H9 (cell line): ENCODE data around the gene IGFL2. TPM values are rescaled to one million over a fixed set of nuclear protein-coding genes. Genes with fewer than 3 reads are reported as not detected.

Experiments
- DNase-seq: peaks from one replicate; pipeline ENCODE4 v3.0.0-alpha.2; 2017
- H2AFZ ChIP-seq: one replicate; pipeline ENCODE4 v1.6.1; 2013; ENCODE audit warnings: mild to moderate bottlenecking, low read length, control low read depth, moderate library complexity
- H2AK5ac ChIP-seq: 2 replicates; pipeline ENCODE4 v1.6.1; 2013; ENCODE audit warnings: low read length, control low read depth, mixed read lengths; ENCODE audit not compliant: insufficient read length
- H2BK120ac ChIP-seq: one replicate; pipeline ENCODE4 v1.6.1; 2013; ENCODE audit warnings: low read depth, mild to moderate bottlenecking, low read length, control low read depth, inconsistent platforms; ENCODE audit not compliant: poor library complexity, severe bottlenecking
- H2BK12ac ChIP-seq: 2 replicates; pipeline ENCODE4 v1.6.1; 2013; ENCODE audit warnings: low read length, control low read depth, mixed read lengths, low read depth; ENCODE audit not compliant: insufficient read length
- H2BK15ac ChIP-seq: 2 replicates; pipeline ENCODE4 v1.6.1; 2013; ENCODE audit warnings: low read depth, low read length, control low read depth
- H2BK20ac ChIP-seq: one replicate; pipeline ENCODE4 v1.6.1; 2013; ENCODE audit warnings: low read depth, mild to moderate bottlenecking, low read length, control low read depth, inconsistent platforms; ENCODE audit not compliant: poor library complexity, severe bottlenecking
- H2BK5ac ChIP-seq: 2 replicates; pipeline ENCODE4 v1.6.1; 2013; ENCODE audit warnings: low read length, control low read depth, mixed read lengths; ENCODE audit not compliant: insufficient read length
- H3K14ac ChIP-seq: 2 replicates; pipeline ENCODE4 v1.6.1; 2013; ENCODE audit warnings: low read length, control low read depth; ENCODE audit not compliant: insufficient read depth
- H3K18ac ChIP-seq: 2 replicates; pipeline ENCODE4 v1.6.1; 2013; ENCODE audit warnings: low read depth, mild to moderate bottlenecking, mixed read lengths, low read length, control low read depth; ENCODE audit not compliant: insufficient read length
- H3K23ac ChIP-seq: 2 replicates; pipeline ENCODE4 v1.6.1; 2013; ENCODE audit warnings: low read length, control low read depth, mixed read lengths, low read depth; ENCODE audit not compliant: insufficient read length
- H3K23me2 ChIP-seq: 2 replicates; pipeline ENCODE4 v1.6.1; 2013; ENCODE audit warnings: low read depth, mild to moderate bottlenecking, mixed read lengths, low read length, control low read depth; ENCODE audit not compliant: insufficient read length, poor library complexity, severe bottlenecking
- H3K27ac ChIP-seq: 2 replicates; pipeline ENCODE4 v1.5.1; 2013; ENCODE audit warnings: low read length, control low read depth, mixed read lengths, low read depth; ENCODE audit not compliant: insufficient read length
- H3K27me3 ChIP-seq: 2 replicates; pipeline ENCODE4 v1.6.1; 2013; ENCODE audit warnings: low read length, control low read depth, inconsistent platforms; ENCODE audit not compliant: insufficient read depth
- H3K4ac ChIP-seq: 2 replicates; pipeline ENCODE4 v1.6.1; 2013; ENCODE audit warnings: low read depth, mild to moderate bottlenecking, control low read depth, inconsistent platforms, low read length, moderate library complexity
- H3K4me1 ChIP-seq: 2 replicates; pipeline ENCODE4 v1.6.1; 2013; ENCODE audit warnings: low read length, control low read depth, inconsistent platforms; ENCODE audit not compliant: insufficient read depth
- H3K4me2 ChIP-seq: 2 replicates; pipeline ENCODE4 v1.6.1; 2013; ENCODE audit warnings: low read length, control low read depth, mixed read lengths; ENCODE audit not compliant: insufficient read length, insufficient read depth
- H3K56ac ChIP-seq: 2 replicates; pipeline ENCODE4 v1.6.1; 2013; ENCODE audit warnings: low read depth, mild to moderate bottlenecking, mixed read lengths, low read length, control low read depth; ENCODE audit not compliant: insufficient read length
- H3K79me1 ChIP-seq: 2 replicates; pipeline ENCODE4 v1.6.1; 2013; ENCODE audit warnings: low read depth, mild to moderate bottlenecking, moderate library complexity, low read length, control low read depth, inconsistent platforms; ENCODE audit not compliant: insufficient read depth, poor library complexity, severe bottlenecking
- H3K79me2 ChIP-seq: 2 replicates; pipeline ENCODE4 v1.6.1; 2013; ENCODE audit warnings: low read length, control low read depth, inconsistent platforms; ENCODE audit not compliant: insufficient read depth
- H3K9ac ChIP-seq: 2 replicates; pipeline ENCODE4 v1.6.1; 2013; ENCODE audit warnings: low read length, control low read depth, mixed read lengths; ENCODE audit not compliant: insufficient read length; ENCODE audit errors: extremely low read depth
- H3K9me3 ChIP-seq: one replicate; pipeline ENCODE4 v1.6.1; 2013; ENCODE audit warnings: low read depth, low read length, inconsistent platforms; ENCODE audit not compliant: control insufficient read depth
- H3T11ph ChIP-seq: one replicate; pipeline ENCODE4 v1.6.1; 2013; ENCODE audit warnings: mild to moderate bottlenecking, low read length, control low read depth, inconsistent platforms
- H4K20me1 ChIP-seq: one replicate; pipeline ENCODE4 v1.6.1; 2013; ENCODE audit not compliant: control insufficient read depth, insufficient read length, insufficient read depth
- H4K5ac ChIP-seq: 2 replicates; pipeline ENCODE4 v1.6.1; 2013; ENCODE audit warnings: low read depth, mild to moderate bottlenecking, mixed read lengths, low read length, control low read depth; ENCODE audit not compliant: insufficient read length
- H4K8ac ChIP-seq: replicated peaks from 2 replicates; pipeline ENCODE4 v1.6.1; 2013; ENCODE audit warnings: low read length, control low read depth, mixed read lengths, low read depth; ENCODE audit not compliant: insufficient read length
- H4K91ac ChIP-seq: 2 replicates; pipeline ENCODE4 v1.6.1; 2013; ENCODE audit warnings: low read depth, mild to moderate bottlenecking, moderate library complexity, mixed read lengths, low read length, control low read depth; ENCODE audit not compliant: insufficient read length
- H3K27ac Mint-ChIP-seq, 3 experiments: 2 replicates in 2 of 3; 3 replicates in 1 of 3; pipeline ENCODE4 v1.8.0; 2020 to 2021; ENCODE audit warnings: mixed read lengths in 3 of 3, mild to moderate bottlenecking in 1 of 3, moderate library complexity in 1 of 3
- H3K27me3 Mint-ChIP-seq: 2 replicates; pipeline ENCODE4 v1.8.0; 2021; ENCODE audit warnings: low read depth, mild to moderate bottlenecking, moderate library complexity, mixed read lengths
- H3K36me3 Mint-ChIP-seq, 3 experiments: 2 replicates in 2 of 3; 3 replicates in 1 of 3; pipeline ENCODE4 v1.8.0; 2020 to 2021; ENCODE audit warnings: low read depth in 3 of 3, mixed read lengths in 3 of 3; ENCODE audit not compliant: insufficient read depth in 1 of 3
- H3K4me1 Mint-ChIP-seq, 2 experiments: 2 replicates each; pipeline ENCODE4 v1.8.0; 2020; ENCODE audit warnings: mixed read lengths in 2 of 2
- H3K4me3 Mint-ChIP-seq, 2 experiments: 2 replicates in 1 of 2; 3 replicates in 1 of 2; pipeline ENCODE4 v1.8.0; 2020 to 2021; ENCODE audit warnings: mild to moderate bottlenecking in 2 of 2, mixed read lengths in 2 of 2, moderate library complexity in 1 of 2
- H3K9me3 Mint-ChIP-seq, 2 experiments: 2 replicates in 1 of 2; 3 replicates in 1 of 2; pipeline ENCODE4 v1.8.0; 2020; ENCODE audit warnings: mild to moderate bottlenecking in 2 of 2, mixed read lengths in 2 of 2, moderate library complexity in 1 of 2
- WGBS: extraction: QIAGEN DNeasy Blood & Tissue Kit; methylation state at CpG from one replicate; pipeline ENCODE4 v1.1.7; 2013; ENCODE audit warnings: missing lambda C conversion rate, low lambda C conversion rate, mixed read lengths; ENCODE audit not compliant: insufficient read length; ENCODE audit errors: extremely low coverage; 5-methylcytosine and 5-hydroxymethylcytosine counted together
- total RNA-seq: library from RNA; stranded (reverse); gene quantifications from 2 replicates; pipeline ENCODE4 v1.2.1, GENCODE V29; 2021
- TF ChIP-seq, protein P1 (sequence below): fragments of 200-600 bp; sonication (generic); conservative IDR thresholded peaks from 3 replicates; pipeline ENCODE4 v1.8.0; 2021; ENCODE audit warnings: antibody characterized with exemption, mild to moderate bottlenecking

Gene IGFL2
- total RNA-seq, 1 experiment from 2014 or later = not detected

DNA sequence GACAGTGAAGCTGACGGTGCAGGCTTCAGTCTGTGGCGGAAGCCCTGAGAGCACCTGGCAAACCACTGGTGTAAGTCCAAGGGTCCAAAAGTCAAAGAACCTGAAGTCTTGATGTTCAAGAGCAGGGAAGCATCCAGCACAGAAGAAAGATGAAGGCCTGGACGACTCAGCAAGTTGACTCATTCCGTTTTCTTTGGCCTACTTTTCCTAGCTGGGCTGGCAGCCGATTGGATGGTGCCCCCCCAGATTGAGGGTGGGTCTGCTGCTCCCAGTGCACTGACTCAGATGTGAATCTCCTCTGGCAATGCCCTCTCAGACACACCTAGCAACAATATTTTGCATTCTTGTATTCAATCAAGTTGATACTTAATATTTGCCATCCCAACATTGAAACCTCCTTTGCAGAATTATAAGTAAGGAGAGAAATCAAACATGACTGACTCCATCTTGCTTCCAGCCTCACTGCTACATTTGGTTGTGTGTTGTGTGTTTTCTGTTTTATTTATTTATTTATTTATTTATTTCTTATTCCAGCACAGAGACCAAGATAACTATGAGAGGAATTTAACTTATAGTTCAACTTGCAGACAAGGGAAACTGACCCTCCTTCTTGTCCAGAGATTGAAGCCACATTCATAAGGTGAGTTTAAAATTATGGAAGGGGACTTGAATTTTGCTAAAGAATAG is 32.8 kb downstream of the IGFL2 start:
- Histone ChIP-seq H3K79me2 (no peaks in the 10 kb centered on the region), H3K23me2 (no peaks in the 10 kb centered on the region), H3K56ac (no peak overlapping the region), H3K18ac (no peak overlapping the region), H3K4ac (no peak overlapping the region), H3K27ac (no peak overlapping the region), H4K91ac (no peak overlapping the region), H2BK5ac (no peak overlapping the region), H3K9me3 (no peaks in the 10 kb centered on the region), H4K20me1 (no peaks in the 10 kb centered on the region), H3K27me3 (no peaks in the 10 kb centered on the region), H3K79me1 (no peaks in the 10 kb centered on the region), H4K5ac (no peak overlapping the region), H3K9ac (no peak overlapping the region), H2AFZ (no peak overlapping the region), H2BK20ac (no peak overlapping the region), H2BK15ac (no peak overlapping the region), H3T11ph (no peak overlapping the region), H3K23ac (no peak overlapping the region), H2BK120ac (no peak overlapping the region), H3K4me2 (no peak overlapping the region), H3K4me1 (no peaks in the 10 kb centered on the region), H2AK5ac (no peak overlapping the region), H3K14ac (no peak overlapping the region), H4K8ac (no peak overlapping the region), H2BK12ac (no peak overlapping the region)
- H3K27ac Mint-ChIP-seq = no peak overlapping the region
- peaks cover 0 to 6% of the 10 kb centered on the region in 2 experiments; a peak in 4 of 5 replicates for H3K9me3 Mint-ChIP-seq
- TF ChIP-seq, protein P1, sequence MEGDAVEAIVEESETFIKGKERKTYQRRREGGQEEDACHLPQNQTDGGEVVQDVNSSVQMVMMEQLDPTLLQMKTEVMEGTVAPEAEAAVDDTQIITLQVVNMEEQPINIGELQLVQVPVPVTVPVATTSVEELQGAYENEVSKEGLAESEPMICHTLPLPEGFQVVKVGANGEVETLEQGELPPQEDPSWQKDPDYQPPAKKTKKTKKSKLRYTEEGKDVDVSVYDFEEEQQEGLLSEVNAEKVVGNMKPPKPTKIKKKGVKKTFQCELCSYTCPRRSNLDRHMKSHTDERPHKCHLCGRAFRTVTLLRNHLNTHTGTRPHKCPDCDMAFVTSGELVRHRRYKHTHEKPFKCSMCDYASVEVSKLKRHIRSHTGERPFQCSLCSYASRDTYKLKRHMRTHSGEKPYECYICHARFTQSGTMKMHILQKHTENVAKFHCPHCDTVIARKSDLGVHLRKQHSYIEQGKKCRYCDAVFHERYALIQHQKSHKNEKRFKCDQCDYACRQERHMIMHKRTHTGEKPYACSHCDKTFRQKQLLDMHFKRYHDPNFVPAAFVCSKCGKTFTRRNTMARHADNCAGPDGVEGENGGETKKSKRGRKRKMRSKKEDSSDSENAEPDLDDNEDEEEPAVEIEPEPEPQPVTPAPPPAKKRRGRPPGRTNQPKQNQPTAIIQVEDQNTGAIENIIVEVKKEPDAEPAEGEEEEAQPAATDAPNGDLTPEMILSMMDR = no peak
- peaks cover 3 to 4% of the 10 kb centered on the region in 2 experiments; a peak in 2 of 4 replicates for H3K4me1 Mint-ChIP-seq
- H3K27me3 Mint-ChIP-seq = peaks cover 8% of the 10 kb centered on the region
- no peak for DNase-seq
- no peak overlapping the region for H3K4me3 Mint-ChIP-seq
- no peaks in the 10 kb centered on the region; a peak in 1 of 7 replicates for H3K36me3 Mint-ChIP-seq
- no CpG with 5 or more reads among the region's 5 CpGs for WGBS
